Limb (tissue), 2 donors: ENCODE results near the gene ZNF407.
"Not testable (repeated sequence)": the region's sequence is repeated elsewhere in the genome, so short reads cannot be mapped to it uniquely, and the experiment has no call there.

Source experiments
- DNase-seq, 2 donors: peaks; one replicate each; pipeline ENCODE4 v3.0.0-alpha.2; 2016; ENCODE audit errors: extremely low spot score in 2 of 2

Gene ZNF407

GRCh38 chr18:74965682-74966081 lies 368.0 kb downstream of the ZNF407 start:
- no peak for DNase-seq

GRCh38 chr18:74967438-74967837 lies 369.8 kb downstream of the ZNF407 start:
- DNase-seq = no peak

- DNase-seq = no peak
Measured at GRCh38 chr18:74967979-74968378, 370.3 kb downstream of the ZNF407 start.

GRCh38 chr18:74971358-74971757 lies 373.7 kb downstream of the ZNF407 start:
- DNase-seq = not testable (repeated sequence)

- DNase-seq = not testable (repeated sequence)
Measured at GRCh38 chr18:74971776-74972175, 374.1 kb downstream of the ZNF407 start.

- DNase-seq = no peak
Measured at GRCh38 chr18:74972354-74972753, 374.7 kb downstream of the ZNF407 start.

GRCh38 chr18:74975001-74975400 lies 377.3 kb downstream of the ZNF407 start:
- DNase-seq = no peak

- no peak for DNase-seq
Measured at GRCh38 chr18:74976331-74976909, 378.8 kb downstream of the ZNF407 start.

- DNase-seq = no peak
Measured at GRCh38 chr18:74977041-74977440, 379.4 kb downstream of the ZNF407 start.

- no peak for DNase-seq
Measured at GRCh38 chr18:74980669-74981068, 383.0 kb downstream of the ZNF407 start.

GRCh38 chr18:74981476-74981875 lies 383.8 kb downstream of the ZNF407 start:
- no peak for DNase-seq

- no peak for DNase-seq
Measured at GRCh38 chr18:74982946-74983635, 385.4 kb downstream of the ZNF407 start.

GRCh38 chr18:74989134-74989533 lies 391.5 kb downstream of the ZNF407 start:
- DNase-seq = no peak

GRCh38 chr18:74990563-74991081 lies 393.0 kb downstream of the ZNF407 start:
- no peak for DNase-seq

GRCh38 chr18:74994502-74995418 lies 397.1 kb downstream of the ZNF407 start:
- no peak for DNase-seq

- DNase-seq = no peak
Measured at GRCh38 chr18:74995419-74995736, 397.7 kb downstream of the ZNF407 start.

GRCh38 chr18:74996055-74996454 lies 398.4 kb downstream of the ZNF407 start:
- DNase-seq = no peak

- no peak for DNase-seq
Measured at GRCh38 chr18:74996996-74997395, 399.3 kb downstream of the ZNF407 start.

- no peak for DNase-seq
Measured at GRCh38 chr18:75000920-75001319, 403.2 kb downstream of the ZNF407 start.

- no peak for DNase-seq
Measured at GRCh38 chr18:75003039-75003438, 405.4 kb downstream of the ZNF407 start.

- DNase-seq = no peak
Measured at GRCh38 chr18:75003764-75004690, 406.4 kb downstream of the ZNF407 start.
